Prostate gland (tissue), 2 donors: ENCODE measurements around the gene TERB1. TPM values are rescaled to one million over a fixed set of nuclear protein-coding genes. Genes with fewer than 3 reads are reported as not detected.

Experiments
- DNase-seq: peaks from one replicate; pipeline ENCODE4 v3.0.0-alpha.2; 2019; ENCODE audit warnings: low spot score
- H3K27ac ChIP-seq, 2 donors: fragments of 200-600 bp; sonication (generic); 2 replicates each; pipeline ENCODE4 v1.5.1; 2017 to 2019
- H3K27me3 ChIP-seq: fragments of 200-600 bp; sonication (generic); replicated peaks from 2 replicates; pipeline ENCODE4 v1.5.1; 2019; ENCODE audit not compliant: insufficient read depth
- H3K36me3 ChIP-seq, 2 donors: fragments of 200-600 bp; sonication (generic); 1 replicate in 1 of 2; 2 replicates in 1 of 2; pipeline versions ENCODE4 v1.5.1 to v1.8.1; 2017 to 2019
- H3K4me1 ChIP-seq: fragments of 200-600 bp; sonication (generic); replicated peaks from 2 replicates; pipeline ENCODE4 v1.5.1; 2019
- H3K4me3 ChIP-seq, 2 donors: fragments of 200-600 bp; sonication (generic); 2 replicates each; pipeline ENCODE4 v1.5.1; 2017 to 2019
- H3K9me3 ChIP-seq: fragments of 200-600 bp; sonication (generic); 2 replicates; pipeline ENCODE4 v1.5.1; 2017
- POLR2A ChIP-seq: fragments of 450-650 bp; IDR thresholded peaks from one replicate; pipeline ENCODE4 v1.6.1; 2016; ENCODE audit warnings: antibody characterized with exemption, mild to moderate bottlenecking
- POLR2AphosphoS5 ChIP-seq: sonication (generic); formaldehyde crosslinking; IDR thresholded peaks from one replicate; pipeline ENCODE4 v1.6.1; 2017; ENCODE audit warnings: antibody characterized with exemption
- WGBS: methylation state at CpG from one replicate; pipeline ENCODE4 v1.1.5; 2018; 5-methylcytosine and 5-hydroxymethylcytosine counted together
- intact Hi-C: fragments of 100-400 bp; cut with DNase I; formaldehyde crosslinking; loops from one replicate; pipeline ENCODE4 v1.14.2; 2022
- total RNA-seq, 2 donors: library from RNA; depleted of rRNA; stranded (reverse); fragments of >200 nt; gene quantifications; one replicate each; pipeline ENCODE4 v1.1.0, GENCODE V29; 2016
- TF ChIP-seq, protein P1 (sequence below), 4 experiments: fragments of 200-600 bp in 2 of 4; fragments of 450-650 bp in 2 of 4; sonication (generic) in 2 of 4; IDR thresholded peaks; 1 replicate in 3 of 4; 2 replicates in 1 of 4; pipeline ENCODE4 v1.5.1; 2016 to 2019; ENCODE audit warnings: antibody characterized with exemption in 4 of 4, mild to moderate bottlenecking in 2 of 4, moderate library complexity in 2 of 4

TERB1 gene
- total RNA-seq = 1 to 10 TPM in 1 of 2 donors, not detected in 1; 2.1 TPM

- intact Hi-C loops = no loop called here
- no peak for TF ChIP-seq POLR2A
- no peak for TF ChIP-seq POLR2AphosphoS5
- TF ChIP-seq, protein P1, sequence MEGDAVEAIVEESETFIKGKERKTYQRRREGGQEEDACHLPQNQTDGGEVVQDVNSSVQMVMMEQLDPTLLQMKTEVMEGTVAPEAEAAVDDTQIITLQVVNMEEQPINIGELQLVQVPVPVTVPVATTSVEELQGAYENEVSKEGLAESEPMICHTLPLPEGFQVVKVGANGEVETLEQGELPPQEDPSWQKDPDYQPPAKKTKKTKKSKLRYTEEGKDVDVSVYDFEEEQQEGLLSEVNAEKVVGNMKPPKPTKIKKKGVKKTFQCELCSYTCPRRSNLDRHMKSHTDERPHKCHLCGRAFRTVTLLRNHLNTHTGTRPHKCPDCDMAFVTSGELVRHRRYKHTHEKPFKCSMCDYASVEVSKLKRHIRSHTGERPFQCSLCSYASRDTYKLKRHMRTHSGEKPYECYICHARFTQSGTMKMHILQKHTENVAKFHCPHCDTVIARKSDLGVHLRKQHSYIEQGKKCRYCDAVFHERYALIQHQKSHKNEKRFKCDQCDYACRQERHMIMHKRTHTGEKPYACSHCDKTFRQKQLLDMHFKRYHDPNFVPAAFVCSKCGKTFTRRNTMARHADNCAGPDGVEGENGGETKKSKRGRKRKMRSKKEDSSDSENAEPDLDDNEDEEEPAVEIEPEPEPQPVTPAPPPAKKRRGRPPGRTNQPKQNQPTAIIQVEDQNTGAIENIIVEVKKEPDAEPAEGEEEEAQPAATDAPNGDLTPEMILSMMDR (IDR thresholded peaks at IDR 0.05) = no peak
- Histone ChIP-seq H3K9me3 (no peaks in the 10 kb centered on the region), H3K36me3 (peaks cover 0 to 9% of the 10 kb centered on the region in 2 donors), H3K4me3 (no peak within 1 kb of the TSS), H3K4me1 (no peaks in the 10 kb centered on the region), H3K27ac (no peak within 1 kb of the TSS), H3K27me3 (no peaks in the 10 kb centered on the region)
- DNase-seq = no peak
- 87% methylated on average over 56 of the region's 56 CpGs for WGBS
Observed at GRCh38 chr16:66801320-66802105, at the start of gene TERB1. Gene TERB1, minus strand, starts transcription at chr16:66801584. Its CDS starts 4,786 bp downstream, at chr16:66796798.

- no peaks in the 10 kb centered on the region for H3K27me3 ChIP-seq
- intact Hi-C loops = no loop called here
- no peaks in the 10 kb centered on the region for H3K9me3 ChIP-seq
- 86% methylated on average over 14 of the region's 14 CpGs for WGBS
- TF ChIP-seq POLR2A = no peak
- TF ChIP-seq, protein P1 (IDR thresholded peaks at IDR 0.05) = no peak
- no peak for TF ChIP-seq POLR2AphosphoS5
- no peak overlapping the region for H3K4me3 ChIP-seq
- H3K4me1 ChIP-seq = no peaks in the 10 kb centered on the region
- H3K27ac ChIP-seq = no peak overlapping the region
- DNase-seq = no peak
- H3K36me3 ChIP-seq = no peaks in the 10 kb centered on the region
Observed at GRCh38 chr16:66850115-66850815, 48.9 kb upstream of the TERB1 start.

GRCh38 chr16:66849549-66849948 lies 48.2 kb upstream of the TERB1 start:
- H3K9me3 ChIP-seq = no peaks in the 10 kb centered on the region
- intact Hi-C loops = no loop called here
- DNase-seq = no peak
- 84% methylated on average over 4 of the region's 4 CpGs for WGBS
- no peak overlapping the region for H3K4me3 ChIP-seq
- H3K4me1 ChIP-seq = no peaks in the 10 kb centered on the region
- peaks cover 1% of the 10 kb centered on the region for H3K27me3 ChIP-seq
- no peak overlapping the region for H3K27ac ChIP-seq
- H3K36me3 ChIP-seq = no peaks in the 10 kb centered on the region
- no peak for TF ChIP-seq POLR2AphosphoS5
- TF ChIP-seq, protein P1 (IDR thresholded peaks at IDR 0.05) = no peak
- TF ChIP-seq POLR2A = no peak

DNA sequence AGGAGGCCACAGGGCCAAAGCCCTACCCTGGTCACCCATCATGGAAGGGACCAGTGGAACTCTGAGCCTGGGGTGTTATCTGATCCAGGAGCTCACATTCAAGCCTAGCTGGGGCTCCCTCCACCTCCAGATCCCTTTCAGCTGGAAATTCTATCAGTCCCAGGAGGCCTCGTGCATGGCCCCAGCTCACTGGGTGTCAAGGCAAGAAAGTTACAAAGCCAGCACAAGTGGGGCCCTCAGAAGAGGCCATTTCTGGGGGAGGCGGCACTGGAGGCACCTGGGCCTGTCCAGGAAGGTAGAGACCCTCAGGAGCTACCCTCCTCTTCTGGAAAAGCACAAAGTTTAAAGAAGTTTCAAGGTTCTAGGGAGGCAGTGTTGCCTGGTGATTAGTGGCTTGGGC lies 47.6 kb upstream of the TERB1 start:
- no peak for DNase-seq
- TF ChIP-seq, protein P1 (IDR thresholded peaks at IDR 0.05) = no peak
- 89% methylated on average over 2 of the region's 2 CpGs for WGBS
- no peaks in the 10 kb centered on the region for H3K9me3 ChIP-seq
- H3K36me3 ChIP-seq = no peaks in the 10 kb centered on the region
- peaks cover 5% of the 10 kb centered on the region for H3K27me3 ChIP-seq
- H3K27ac ChIP-seq = no peak overlapping the region
- intact Hi-C loops = no loop called here
- H3K4me1 ChIP-seq = peaks cover 3% of the 10 kb centered on the region
- no peak overlapping the region for H3K4me3 ChIP-seq
